ENCODE results near the gene SPOCK1. TPM values are rescaled to one million over a fixed set of nuclear protein-coding genes. Genes with fewer than 3 reads are reported as not detected.
A peak's percentile ranks its signal among the peaks of the same experiment; 100 is the strongest.

Gene SPOCK1
- polyA plus RNA-seq, 1 donor = 6.3 TPM

DNA sequence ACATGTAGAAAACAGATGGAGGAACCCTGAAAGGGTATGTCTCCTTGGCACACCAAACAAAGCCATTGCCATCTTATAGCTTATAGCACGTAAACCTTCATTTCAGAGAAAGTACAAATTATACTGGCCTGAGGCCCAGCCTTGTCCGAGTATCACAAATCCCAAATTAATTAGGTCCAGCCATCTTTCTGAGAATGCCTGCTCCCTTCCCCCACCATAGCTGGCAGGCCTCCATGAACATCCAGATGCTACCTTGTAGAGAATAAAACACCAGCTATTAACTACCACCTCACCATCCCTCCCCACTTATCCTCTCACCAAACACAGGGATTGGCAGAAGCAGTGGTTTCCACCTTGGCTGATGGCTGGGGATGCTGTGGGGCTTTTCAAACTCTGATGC is 224.0 kb downstream of the SPOCK1 start:
- no CpG with 5 or more reads among the region's 2 CpGs for WGBS (ENCODE audit: insufficient coverage, low lambda C conversion rate)
- Histone ChIP-seq H3K36me3 (ENCODE audit: control insufficient read depth, insufficient read depth, low read length) (no peaks in the 10 kb centered on the region), H3K9me3 (ENCODE audit: control insufficient read depth, low read depth, low read length) (no peaks in the 10 kb centered on the region), H3K27ac (ENCODE audit: low read length) (no peak overlapping the region), H3K4me1 (ENCODE audit: control insufficient read depth, insufficient read depth, low read length) (peaks cover 23% of the 10 kb centered on the region), H3K4me3 (ENCODE audit: low read length) (no peak overlapping the region), H3K27me3 (ENCODE audit: control insufficient read depth, insufficient read depth, low read length) (no peaks in the 10 kb centered on the region)
- DNase-seq = no peak

DNA sequence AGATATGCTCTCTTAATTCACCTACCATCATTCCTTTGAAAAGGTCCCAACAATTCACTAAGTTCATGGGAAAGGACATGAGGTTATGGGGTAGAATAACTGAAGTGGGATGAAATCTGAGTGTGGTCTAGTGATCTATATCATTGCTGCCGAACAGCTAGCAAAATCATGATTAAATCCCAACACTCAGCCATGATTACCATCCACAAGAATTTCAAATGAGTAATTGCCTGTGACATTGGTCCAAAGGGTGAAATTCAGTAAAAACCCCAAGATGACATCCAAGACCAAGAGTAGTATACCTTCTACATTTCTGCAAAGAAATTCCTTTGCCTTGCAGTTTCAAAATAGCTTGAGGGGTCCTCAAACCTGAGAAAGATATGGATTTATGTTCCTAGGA is 225.6 kb downstream of the SPOCK1 start:
- Histone ChIP-seq H3K27ac (ENCODE audit: low read length) (no peak overlapping the region), H3K36me3 (ENCODE audit: control insufficient read depth, insufficient read depth, low read length) (no peaks in the 10 kb centered on the region), H3K9me3 (ENCODE audit: control insufficient read depth, low read depth, low read length) (no peaks in the 10 kb centered on the region), H3K27me3 (ENCODE audit: control insufficient read depth, insufficient read depth, low read length) (no peaks in the 10 kb centered on the region), H3K4me3 (ENCODE audit: low read length) (no peak overlapping the region), H3K4me1 (ENCODE audit: control insufficient read depth, insufficient read depth, low read length) (peaks cover 32% of the 10 kb centered on the region)
- no peak for DNase-seq
- no CpG with 5 or more reads among the region's 1 CpG for WGBS (ENCODE audit: insufficient coverage, low lambda C conversion rate)

DNA sequence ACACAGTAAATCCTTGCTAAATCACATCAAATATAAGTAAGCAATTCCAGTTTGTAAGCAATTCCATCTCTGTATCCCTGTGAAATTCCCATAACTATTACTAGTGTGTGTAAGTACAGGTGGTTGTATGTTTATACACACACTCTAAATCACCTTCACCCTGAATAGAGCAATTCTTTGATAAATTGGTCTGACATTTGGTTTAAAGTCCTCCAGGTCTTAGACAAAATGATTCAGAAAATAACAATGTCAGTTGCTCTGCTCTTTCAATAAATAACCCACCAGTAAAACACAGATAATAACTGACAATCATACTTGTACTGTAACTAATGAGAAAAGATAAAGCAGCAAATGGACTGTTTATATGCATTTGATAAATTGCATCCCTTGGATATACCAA is 226.3 kb downstream of the SPOCK1 start:
- no peaks in the 10 kb centered on the region for H3K9me3 ChIP-seq (ENCODE audit: control insufficient read depth, low read depth, low read length)
- H3K4me1 ChIP-seq (ENCODE audit: control insufficient read depth, insufficient read depth, low read length) = peaks cover 32% of the 10 kb centered on the region
- H3K27me3 ChIP-seq (ENCODE audit: control insufficient read depth, insufficient read depth, low read length) = no peaks in the 10 kb centered on the region
- peak in 1 of 2 donors; percentile 71 for DNase-seq
- peak overlapping the region; percentile 5 for H3K27ac ChIP-seq (ENCODE audit: low read length)
- H3K4me3 ChIP-seq (ENCODE audit: low read length) = no peak overlapping the region
- H3K36me3 ChIP-seq (ENCODE audit: control insufficient read depth, insufficient read depth, low read length) = no peaks in the 10 kb centered on the region

DNA sequence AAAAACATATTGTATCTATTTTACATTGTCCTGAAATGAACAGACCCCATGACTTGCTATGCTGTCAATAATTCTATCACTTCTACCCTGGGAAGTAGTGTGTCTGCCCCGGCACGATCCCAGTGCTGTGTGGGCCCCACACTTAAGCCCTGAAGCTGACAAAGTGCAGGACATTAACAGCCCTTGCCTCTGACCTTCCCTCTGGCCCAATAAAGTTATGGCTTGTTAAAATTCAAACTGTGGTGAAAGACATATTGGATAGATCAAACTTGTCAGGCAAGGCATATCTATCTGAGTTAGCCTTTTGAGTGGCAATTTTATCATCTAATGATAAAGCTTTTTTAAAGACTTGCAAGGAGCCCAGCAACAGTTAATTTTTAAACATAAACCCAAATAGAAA is 229.2 kb downstream of the SPOCK1 start:
- Histone ChIP-seq H3K4me1 (ENCODE audit: control insufficient read depth, insufficient read depth, low read length) (peaks cover 37% of the 10 kb centered on the region), H3K9me3 (ENCODE audit: control insufficient read depth, low read depth, low read length) (no peaks in the 10 kb centered on the region), H3K36me3 (ENCODE audit: control insufficient read depth, insufficient read depth, low read length) (no peaks in the 10 kb centered on the region), H3K27ac (ENCODE audit: low read length) (peak overlapping the region; percentile 52), H3K4me3 (ENCODE audit: low read length) (no peak overlapping the region), H3K27me3 (ENCODE audit: control insufficient read depth, insufficient read depth, low read length) (no peaks in the 10 kb centered on the region)
- no CpG with 5 or more reads among the region's 2 CpGs for WGBS (ENCODE audit: insufficient coverage, low lambda C conversion rate)
- peak; percentile 69 to 84 for DNase-seq

GRCh38 chr5:137269274-137269673 is 229.9 kb downstream of the SPOCK1 start:
- no CpG with 5 or more reads among the region's 2 CpGs for WGBS (ENCODE audit: insufficient coverage, low lambda C conversion rate)
- no peaks in the 10 kb centered on the region for H3K27me3 ChIP-seq (ENCODE audit: control insufficient read depth, insufficient read depth, low read length)
- peaks cover 44% of the 10 kb centered on the region for H3K4me1 ChIP-seq (ENCODE audit: control insufficient read depth, insufficient read depth, low read length)
- H3K27ac ChIP-seq (ENCODE audit: low read length) = peak overlapping the region; percentile 52
- H3K4me3 ChIP-seq (ENCODE audit: low read length) = no peak overlapping the region
- no peaks in the 10 kb centered on the region for H3K9me3 ChIP-seq (ENCODE audit: control insufficient read depth, low read depth, low read length)
- no peak for DNase-seq
- no peaks in the 10 kb centered on the region for H3K36me3 ChIP-seq (ENCODE audit: control insufficient read depth, insufficient read depth, low read length)

DNA sequence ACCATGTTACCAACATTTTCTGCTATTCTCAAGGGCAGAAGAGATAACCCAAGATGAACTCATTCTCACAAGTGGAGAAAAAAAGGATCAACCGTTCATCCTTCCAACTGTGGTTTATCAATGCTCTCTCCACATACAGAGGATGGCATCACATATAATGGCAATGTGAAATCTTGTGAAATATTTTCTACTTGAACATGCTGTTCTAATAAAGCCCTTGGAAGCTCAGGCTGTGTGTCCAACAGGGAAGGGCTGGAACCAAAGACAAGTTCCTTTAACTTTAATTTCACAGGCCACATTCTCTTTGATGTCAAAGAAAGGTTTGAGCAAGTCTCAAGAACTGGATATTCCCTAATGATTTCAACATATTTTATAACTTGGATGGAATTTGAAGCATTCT is 230.5 kb downstream of the SPOCK1 start:
- no peak overlapping the region for H3K27ac ChIP-seq (ENCODE audit: low read length)
- no peak overlapping the region for H3K4me3 ChIP-seq (ENCODE audit: low read length)
- WGBS (ENCODE audit: insufficient coverage, low lambda C conversion rate) = no CpG with 5 or more reads among the region's 1 CpG
- no peaks in the 10 kb centered on the region for H3K9me3 ChIP-seq (ENCODE audit: control insufficient read depth, low read depth, low read length)
- H3K4me1 ChIP-seq (ENCODE audit: control insufficient read depth, insufficient read depth, low read length) = peaks cover 42% of the 10 kb centered on the region
- no peak for DNase-seq
- no peaks in the 10 kb centered on the region for H3K36me3 ChIP-seq (ENCODE audit: control insufficient read depth, insufficient read depth, low read length)
- no peaks in the 10 kb centered on the region for H3K27me3 ChIP-seq (ENCODE audit: control insufficient read depth, insufficient read depth, low read length)

DNA sequence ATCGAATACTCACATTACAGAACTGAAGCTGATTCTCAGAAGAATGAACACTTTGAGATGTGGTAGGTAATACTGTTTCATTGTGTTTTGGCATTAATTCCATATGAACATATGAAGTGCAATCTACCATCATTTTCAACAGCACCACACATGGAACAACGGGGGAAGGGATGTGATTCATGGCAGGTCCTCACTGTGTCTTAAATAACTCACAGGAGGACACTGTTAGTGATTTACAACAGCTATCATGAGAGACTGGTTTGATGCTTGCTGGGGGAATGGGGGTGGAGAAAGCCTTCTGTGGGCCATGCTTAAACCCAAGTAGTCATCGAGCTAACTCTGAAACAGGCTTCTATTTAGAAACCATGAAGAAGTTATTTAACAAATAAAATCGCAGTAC is 232.9 kb downstream of the SPOCK1 start:
- Histone ChIP-seq H3K9me3 (ENCODE audit: control insufficient read depth, low read depth, low read length) (no peaks in the 10 kb centered on the region), H3K4me3 (ENCODE audit: low read length) (no peak overlapping the region), H3K27ac (ENCODE audit: low read length) (no peak overlapping the region), H3K27me3 (ENCODE audit: control insufficient read depth, insufficient read depth, low read length) (no peaks in the 10 kb centered on the region), H3K36me3 (ENCODE audit: control insufficient read depth, insufficient read depth, low read length) (no peaks in the 10 kb centered on the region), H3K4me1 (ENCODE audit: control insufficient read depth, insufficient read depth, low read length) (peaks cover 41% of the 10 kb centered on the region)
- WGBS (ENCODE audit: insufficient coverage, low lambda C conversion rate) = no CpG with 5 or more reads among the region's 4 CpGs
- no peak for DNase-seq

DNA sequence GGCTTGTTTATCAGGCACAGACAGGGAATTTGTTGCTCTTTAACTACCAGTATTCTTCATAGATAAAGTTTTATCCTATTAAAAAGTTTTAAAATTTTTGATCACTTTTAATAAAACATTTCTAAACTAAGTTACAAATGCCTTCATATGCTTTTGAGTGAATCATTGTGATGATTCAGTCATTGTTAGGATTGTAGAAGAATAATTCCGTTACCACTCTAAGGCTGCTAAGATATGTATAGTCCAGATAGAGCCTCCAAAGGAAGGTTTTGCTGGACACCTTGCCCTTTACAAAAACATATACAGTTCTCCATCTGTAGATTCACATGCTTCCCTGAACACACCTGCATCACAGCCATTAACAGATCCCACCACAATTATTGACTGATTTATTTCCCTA is 233.7 kb downstream of the SPOCK1 start:
- no peak overlapping the region for H3K4me3 ChIP-seq (ENCODE audit: low read length)
- H3K27me3 ChIP-seq (ENCODE audit: control insufficient read depth, insufficient read depth, low read length) = no peaks in the 10 kb centered on the region
- H3K9me3 ChIP-seq (ENCODE audit: control insufficient read depth, low read depth, low read length) = no peaks in the 10 kb centered on the region
- H3K4me1 ChIP-seq (ENCODE audit: control insufficient read depth, insufficient read depth, low read length) = peaks cover 38% of the 10 kb centered on the region
- WGBS (ENCODE audit: insufficient coverage, low lambda C conversion rate) = no CpG with 5 or more reads among the region's 1 CpG
- no peak overlapping the region for H3K27ac ChIP-seq (ENCODE audit: low read length)
- DNase-seq = no peak
- no peaks in the 10 kb centered on the region for H3K36me3 ChIP-seq (ENCODE audit: control insufficient read depth, insufficient read depth, low read length)

GRCh38 chr5:137264573-137264972 is 234.6 kb downstream of the SPOCK1 start:
- H3K27ac ChIP-seq (ENCODE audit: low read length) = peak overlapping the region; percentile 50
- no peaks in the 10 kb centered on the region for H3K36me3 ChIP-seq (ENCODE audit: control insufficient read depth, insufficient read depth, low read length)
- H3K4me1 ChIP-seq (ENCODE audit: control insufficient read depth, insufficient read depth, low read length) = peaks cover 34% of the 10 kb centered on the region
- no peak overlapping the region for H3K4me3 ChIP-seq (ENCODE audit: low read length)
- DNase-seq = no peak
- no peaks in the 10 kb centered on the region for H3K27me3 ChIP-seq (ENCODE audit: control insufficient read depth, insufficient read depth, low read length)
- H3K9me3 ChIP-seq (ENCODE audit: control insufficient read depth, low read depth, low read length) = no peaks in the 10 kb centered on the region
- 60% methylated on average over 1 of the region's 4 CpGs for WGBS (ENCODE audit: insufficient coverage, low lambda C conversion rate)

- no CpG with 5 or more reads among the region's 3 CpGs for WGBS (ENCODE audit: insufficient coverage, low lambda C conversion rate)
- Histone ChIP-seq H3K4me3 (ENCODE audit: low read length) (no peak overlapping the region), H3K27ac (ENCODE audit: low read length) (peak overlapping the region; percentile 50)
Observed at GRCh38 chr5:137264041-137264440, 235.1 kb downstream of the SPOCK1 start.

GRCh38 chr5:137263371-137264005 is 235.6 kb downstream of the SPOCK1 start:
- no peaks in the 10 kb centered on the region for H3K27me3 ChIP-seq (ENCODE audit: control insufficient read depth, insufficient read depth, low read length)
- H3K4me3 ChIP-seq (ENCODE audit: low read length) = no peak overlapping the region
- DNase-seq = peak; percentile 32 to 76
- WGBS (ENCODE audit: insufficient coverage, low lambda C conversion rate) = 50% methylated on average over 1 of the region's 5 CpGs
- no peaks in the 10 kb centered on the region for H3K36me3 ChIP-seq (ENCODE audit: control insufficient read depth, insufficient read depth, low read length)
- H3K9me3 ChIP-seq (ENCODE audit: control insufficient read depth, low read depth, low read length) = no peaks in the 10 kb centered on the region
- peak overlapping the region; percentile 50 for H3K27ac ChIP-seq (ENCODE audit: low read length)
- peaks cover 27% of the 10 kb centered on the region for H3K4me1 ChIP-seq (ENCODE audit: control insufficient read depth, insufficient read depth, low read length)

More at GRCh38 chr5:137264041-137264440, 235.1 kb downstream of the SPOCK1 start:
- Histone ChIP-seq H3K4me1 (ENCODE audit: control insufficient read depth, insufficient read depth, low read length) (peaks cover 29% of the 10 kb centered on the region), H3K36me3 (ENCODE audit: control insufficient read depth, insufficient read depth, low read length) (no peaks in the 10 kb centered on the region), H3K27me3 (ENCODE audit: control insufficient read depth, insufficient read depth, low read length) (no peaks in the 10 kb centered on the region), H3K9me3 (ENCODE audit: control insufficient read depth, low read depth, low read length) (no peaks in the 10 kb centered on the region)
- DNase-seq = no peak
